Neural progenitor cell (in vitro differentiated cells): ENCODE results near the gene MSX2. TPM values are rescaled to one million over a fixed set of nuclear protein-coding genes. Genes with fewer than 3 reads are reported as not detected.

Experiments used
- DNase-seq: peaks from one replicate; pipeline ENCODE4 v3.0.0-alpha.2; 2016; ENCODE audit warnings: low spot score
- H2AFZ ChIP-seq: fragments of 200-600 bp; sonication (generic); replicated peaks from 2 replicates; pipeline ENCODE4 v1.6.1; 2016; ENCODE audit warnings: antibody characterized with exemption
- H3F3A ChIP-seq: fragments of 200-600 bp; sonication (generic); 2 replicates; pipeline ENCODE4 v1.6.1; 2016; ENCODE audit warnings: antibody characterized with exemption, low read depth
- H3K27ac ChIP-seq: fragments of 200-600 bp; sonication (generic); 2 replicates; pipeline ENCODE4 v1.5.1; 2016; ENCODE audit warnings: mild to moderate bottlenecking
- H3K27me3 ChIP-seq: fragments of 200-600 bp; sonication (generic); 2 replicates; pipeline ENCODE4 v1.6.1; 2016; ENCODE audit warnings: mild to moderate bottlenecking, moderate library complexity
- H3K36me3 ChIP-seq: fragments of 200-600 bp; sonication (generic); 2 replicates; pipeline ENCODE4 v1.5.1; 2016
- H3K4me1 ChIP-seq: fragments of 200-600 bp; sonication (generic); 2 replicates; pipeline ENCODE4 v1.6.1; 2016; ENCODE audit warnings: mixed run types
- H3K4me2 ChIP-seq: fragments of 200-600 bp; sonication (generic); 2 replicates; pipeline ENCODE4 v1.6.1; 2016
- H3K4me3 ChIP-seq: fragments of 200-600 bp; sonication (generic); 2 replicates; pipeline ENCODE4 v1.5.1; 2016
- H3K79me2 ChIP-seq: fragments of 200-600 bp; sonication (generic); 2 replicates; pipeline ENCODE4 v1.6.1; 2016; ENCODE audit warnings: low read depth
- H3K9ac ChIP-seq: fragments of 200-600 bp; sonication (generic); 2 replicates; pipeline ENCODE4 v1.6.1; 2016
- H3K9me3 ChIP-seq: fragments of 200-600 bp; sonication (generic); 2 replicates; pipeline ENCODE4 v1.5.1; 2016; ENCODE audit warnings: low read depth
- H4K20me1 ChIP-seq: fragments of 200-600 bp; sonication (generic); 2 replicates; pipeline ENCODE4 v1.6.1; 2016; ENCODE audit warnings: low read depth
- H3K27ac Mint-ChIP-seq: 3 replicates; pipeline ENCODE4 v1.8.0; 2021; ENCODE audit warnings: mixed read lengths
- H3K27me3 Mint-ChIP-seq: 2 replicates; pipeline ENCODE4 v1.8.0; 2022; ENCODE audit warnings: low read depth, mild to moderate bottlenecking, inconsistent platforms, moderate library complexity, mixed read lengths; ENCODE audit not compliant: insufficient read depth
- H3K36me3 Mint-ChIP-seq: 3 replicates; pipeline ENCODE4 v1.8.0; 2021; ENCODE audit warnings: mixed read lengths
- H3K4me1 Mint-ChIP-seq: 3 replicates; pipeline ENCODE4 v1.8.0; 2021; ENCODE audit warnings: mixed read lengths
- H3K4me3 Mint-ChIP-seq: 3 replicates; pipeline ENCODE4 v1.8.0; 2021; ENCODE audit warnings: mild to moderate bottlenecking, moderate library complexity, mixed read lengths
- H3K9me3 Mint-ChIP-seq: 3 replicates; pipeline ENCODE4 v1.8.0; 2020; ENCODE audit warnings: mixed read lengths
- EZH2 ChIP-seq: fragments of 200-600 bp; sonication (generic); IDR thresholded peaks from 2 replicates; pipeline ENCODE4 v1.6.1; 2017; ENCODE audit warnings: antibody characterized with exemption, mild to moderate bottlenecking, moderate library complexity
- EZH2phosphoT487 ChIP-seq: fragments of 200-600 bp; sonication (generic); IDR thresholded peaks from 2 replicates; pipeline ENCODE4 v1.6.1; 2017; ENCODE audit warnings: antibody characterized with exemption
- total RNA-seq: library from RNA; depleted of rRNA; stranded (reverse); fragments of >200 nt; gene quantifications from 2 replicates; pipeline ENCODE4 v1.2.3, GENCODE V29; 2015; ENCODE audit warnings: low replicate concordance
- TF ChIP-seq, protein P1 (sequence below): fragments of 200-600 bp; sonication (generic); IDR thresholded peaks from 2 replicates; pipeline ENCODE4 v1.5.1; 2017; ENCODE audit warnings: antibody characterized with exemption, mild to moderate bottlenecking

MSX2 gene
- total RNA-seq, 1 donor from 2014 or later, result 0.30 TPM

DNA sequence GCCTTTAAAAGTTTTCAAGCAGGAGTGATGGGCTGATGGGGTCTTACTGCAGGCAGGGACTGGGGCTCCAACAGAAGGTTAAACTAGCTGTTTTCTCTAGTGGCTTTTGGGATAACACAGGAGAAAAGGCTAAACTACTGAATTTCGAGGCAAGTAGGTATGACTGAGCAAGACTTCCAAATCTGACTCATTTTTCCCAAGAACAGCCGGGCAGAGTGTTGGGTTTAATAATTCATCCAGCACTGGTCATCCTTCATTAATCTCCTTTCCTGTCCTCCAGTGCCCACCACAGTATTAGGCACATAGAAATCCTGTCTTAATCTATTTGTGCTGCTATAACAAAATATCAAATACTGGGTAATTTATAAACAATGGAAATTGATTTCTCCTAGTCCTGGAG, 20.5 kb downstream of the MSX2 start:
- Histone ChIP-seq H3K36me3 (no peaks in the 10 kb centered on the region), H2AFZ (no peak overlapping the region), H3K79me2 (no peaks in the 10 kb centered on the region), H3K4me2 (no peak overlapping the region), H3K9ac (no peak overlapping the region), H3K4me3 (no peak overlapping the region), H4K20me1 (no peaks in the 10 kb centered on the region), H3K4me1 (peaks cover 13% of the 10 kb centered on the region), H3K9me3 (no peaks in the 10 kb centered on the region), H3F3A (no peaks in the 10 kb centered on the region), H3K27ac (no peak overlapping the region), H3K27me3 (peaks cover 62% of the 10 kb centered on the region)
- Mint-ChIP-seq H3K4me3 (no peak overlapping the region), H3K27me3 (peaks cover 23% of the 10 kb centered on the region), H3K9me3 (peaks cover 5% of the 10 kb centered on the region), H3K36me3 (peaks cover 2% of the 10 kb centered on the region), H3K27ac (no peak overlapping the region), H3K4me1 (peaks cover 26% of the 10 kb centered on the region)
- TF ChIP-seq EZH2phosphoT487 (no peak), EZH2 (no peak)
- TF ChIP-seq, protein P1, sequence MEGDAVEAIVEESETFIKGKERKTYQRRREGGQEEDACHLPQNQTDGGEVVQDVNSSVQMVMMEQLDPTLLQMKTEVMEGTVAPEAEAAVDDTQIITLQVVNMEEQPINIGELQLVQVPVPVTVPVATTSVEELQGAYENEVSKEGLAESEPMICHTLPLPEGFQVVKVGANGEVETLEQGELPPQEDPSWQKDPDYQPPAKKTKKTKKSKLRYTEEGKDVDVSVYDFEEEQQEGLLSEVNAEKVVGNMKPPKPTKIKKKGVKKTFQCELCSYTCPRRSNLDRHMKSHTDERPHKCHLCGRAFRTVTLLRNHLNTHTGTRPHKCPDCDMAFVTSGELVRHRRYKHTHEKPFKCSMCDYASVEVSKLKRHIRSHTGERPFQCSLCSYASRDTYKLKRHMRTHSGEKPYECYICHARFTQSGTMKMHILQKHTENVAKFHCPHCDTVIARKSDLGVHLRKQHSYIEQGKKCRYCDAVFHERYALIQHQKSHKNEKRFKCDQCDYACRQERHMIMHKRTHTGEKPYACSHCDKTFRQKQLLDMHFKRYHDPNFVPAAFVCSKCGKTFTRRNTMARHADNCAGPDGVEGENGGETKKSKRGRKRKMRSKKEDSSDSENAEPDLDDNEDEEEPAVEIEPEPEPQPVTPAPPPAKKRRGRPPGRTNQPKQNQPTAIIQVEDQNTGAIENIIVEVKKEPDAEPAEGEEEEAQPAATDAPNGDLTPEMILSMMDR, result no peak
- DNase-seq, result no peak

DNA sequence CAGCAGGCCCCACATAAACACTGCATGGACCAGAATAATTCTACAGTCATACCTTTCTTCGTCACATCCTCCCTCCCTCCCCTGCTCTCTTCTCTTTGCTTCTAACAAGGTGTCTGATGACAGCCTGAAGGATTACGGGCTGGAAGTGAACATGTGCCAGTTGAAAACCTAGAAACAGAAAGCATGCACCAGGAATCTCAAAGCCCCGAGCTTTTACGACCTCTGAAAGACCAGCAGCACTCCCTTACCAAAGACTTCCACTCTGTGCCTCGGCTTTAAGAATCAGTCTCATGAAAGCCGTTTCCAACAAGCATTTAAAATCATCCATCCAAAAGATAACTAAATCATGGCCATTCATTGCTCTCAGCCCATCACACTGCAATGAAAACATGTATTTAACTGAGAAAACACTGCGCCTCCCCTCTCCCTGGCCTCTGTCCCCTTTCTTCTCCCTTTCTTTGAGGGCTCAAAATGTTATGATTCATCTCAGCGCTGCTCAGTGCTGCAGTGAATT, 21.3 kb downstream of the MSX2 start:
- Histone ChIP-seq H3K4me1 (peaks cover 13% of the 10 kb centered on the region), H3K27me3 (peaks cover 70% of the 10 kb centered on the region), H3K27ac (no peak overlapping the region), H3K79me2 (no peaks in the 10 kb centered on the region), H3K9ac (no peak overlapping the region), H3K4me3 (no peak overlapping the region), H2AFZ (no peak overlapping the region), H3F3A (peaks cover 6% of the 10 kb centered on the region), H3K9me3 (no peaks in the 10 kb centered on the region), H3K36me3 (no peaks in the 10 kb centered on the region), H4K20me1 (no peaks in the 10 kb centered on the region), H3K4me2 (peak overlapping the region; percentile 6)
- H3K27ac Mint-ChIP-seq, result peak overlapping the region; percentile 61
- H3K27me3 Mint-ChIP-seq, result peaks cover 25% of the 10 kb centered on the region
- TF ChIP-seq EZH2phosphoT487 (no peak), EZH2 (no peak)
- TF ChIP-seq, protein P1, result no peak
- H3K4me1 Mint-ChIP-seq, result peaks cover 29% of the 10 kb centered on the region
- H3K4me3 Mint-ChIP-seq, result peak overlapping the region; percentile 1
- H3K36me3 Mint-ChIP-seq, result peaks cover 2% of the 10 kb centered on the region
- peak; percentile 33 for DNase-seq
- peaks cover 5% of the 10 kb centered on the region for H3K9me3 Mint-ChIP-seq

DNA sequence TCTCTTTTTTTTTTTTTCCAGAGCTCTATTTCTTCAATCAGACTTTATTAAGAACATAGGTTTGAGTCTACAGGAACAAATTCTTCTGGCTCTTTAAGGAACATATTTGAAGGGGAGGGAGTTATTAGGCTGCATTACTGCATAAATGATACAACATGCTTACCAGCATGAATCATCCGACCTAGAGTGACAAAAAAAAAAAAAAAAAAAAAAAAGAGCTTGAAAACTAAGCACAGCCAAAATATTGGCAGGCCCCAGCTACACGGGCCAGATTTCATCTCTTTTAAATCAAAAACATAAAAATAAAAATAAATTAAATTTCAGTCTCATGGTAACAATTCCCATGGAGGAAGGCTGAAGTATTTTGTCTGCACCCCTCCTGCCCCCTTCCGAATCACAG, 26.3 kb downstream of the MSX2 start:
- Mint-ChIP-seq H3K27ac (no peak overlapping the region), H3K9me3 (no peaks in the 10 kb centered on the region), H3K27me3 (peaks cover 23% of the 10 kb centered on the region), H3K4me1 (peaks cover 18% of the 10 kb centered on the region), H3K4me3 (peak overlapping the region; percentile 85), H3K36me3 (peaks cover 2% of the 10 kb centered on the region)
- H3K79me2 ChIP-seq, result no peaks in the 10 kb centered on the region
- TF ChIP-seq EZH2 (no peak), EZH2phosphoT487 (no peak)
- TF ChIP-seq, protein P1, result no peak
- peaks cover 25% of the 10 kb centered on the region for H3F3A ChIP-seq
- H3K27ac ChIP-seq, result no peak overlapping the region
- no peak for DNase-seq
- H3K4me1 ChIP-seq, result peaks cover 5% of the 10 kb centered on the region
- no peaks in the 10 kb centered on the region for H3K9me3 ChIP-seq
- H2AFZ ChIP-seq, result peak overlapping the region; percentile 87
- H3K4me2 ChIP-seq, result peak overlapping the region; percentile 98
- no peak overlapping the region for H3K9ac ChIP-seq
- H3K27me3 ChIP-seq, result peaks cover 88% of the 10 kb centered on the region
- H3K36me3 ChIP-seq, result no peaks in the 10 kb centered on the region
- H3K4me3 ChIP-seq, result peak overlapping the region; percentile 68
- H4K20me1 ChIP-seq, result no peaks in the 10 kb centered on the region
